HepG2 (cell line): ENCODE results near the gene YPEL4. TPM values are rescaled to one million over a fixed set of nuclear protein-coding genes. Genes with fewer than 3 reads are reported as not detected.
A peak's percentile ranks its signal among the peaks of the same experiment; 100 is the strongest.

Experiments used
- microRNA counts: library from miRNA; unstranded; fragments of <30 nt; microRNA quantifications from one replicate; lab custom pipeline; 2015
- microRNA-seq: library from miRNA; unstranded; fragments of <30 nt; microRNA quantifications from one replicate; pipeline ENCODE4, GENCODE V29; 2020
- polyA plus RNA-seq, 8 experiments: library from polyadenylated mRNA; depleted of rRNA in 3 of 8; stranded (reverse) in 7 of 8; unstranded in 1 of 8; fragments of >200 nt; fragmentation: Illumina TruSeq in 4 of 8; extraction: Trizol in 4 of 8; gene quantifications; 2 replicates each; pipeline versions ENCODE4 v1.2.1 to v1.2.3, GENCODE V29; 2011 to 2016; ENCODE audit warnings: low read depth in 4 of 8, missing spikeins in 1 of 8, mixed read lengths in 1 of 8; ENCODE audit not compliant: insufficient read depth in 1 of 8
- small RNA-seq, 3 experiments: library from RNA; depleted of rRNA; stranded (forward); fragments of <200 nt; gene quantifications; one replicate each; pipeline ENCODE3, GENCODE V24; 2012; ENCODE audit warnings: low read depth in 2 of 3, low replicate concordance in 1 of 3; ENCODE audit not compliant: insufficient read length in 3 of 3, insufficient read depth in 2 of 3
- total RNA-seq, 5 experiments: library from RNA; depleted of rRNA; stranded (reverse); fragments of >200 nt; fragmentation: Illumina TruSeq; extraction: Trizol; gene quantifications; 2 replicates each; pipeline ENCODE4 v1.2.3, GENCODE V29; 2016; ENCODE audit warnings: low read depth in 1 of 5

The YPEL4 gene
- total and polyA plus RNA-seq, 2 of the 13 experiments (the other 11 are each of a cell fraction or from before 2014, with no cell fraction given), result 0.04 TPM; not detected in 1

MicroRNAs encoded within 50 kb of the gene (microRNA counts, 767-probe panel; counts per million panel counts)
- not detected for microRNA hsa-miR-130a-3p (lab: Ali Mortazavi, UCI)

Small RNA genes within 50 kb of the gene (microRNA-seq; reads per million reads assigned to microRNA genes)
- gene MIR130A, result 979 reads per million, percentile 89 among the genes with 10 or more reads in this experiment

Small RNA genes within 50 kb of the gene (small RNA-seq; reads per million reads assigned to genes)
- 99.9 to 10,646 (median 2,221) reads per million in 3 experiments for gene MIR130A

Other genes with a start within 250 kb of the YPEL4 start
- gene SLC43A3, start 222.8 kb downstream of the YPEL4 start, total RNA-seq (2016; rRNA removed; fragmentation: Illumina TruSeq; extraction: Trizol), result not detected in 2 replicates
- 2.6 and 4.2 TPM in 2 replicates for gene SLC43A3, start 222.8 kb downstream of the YPEL4 start, polyA plus RNA-seq (2011; rRNA removed)
- 0.45 and 1.3 TPM in 2 replicates for gene RTN4RL2, start 189.4 kb downstream of the YPEL4 start, total RNA-seq (2016; rRNA removed; fragmentation: Illumina TruSeq; extraction: Trizol)
- gene RTN4RL2, start 189.4 kb downstream of the YPEL4 start, polyA plus RNA-seq (2011; rRNA removed), result 4.3 and 8.4 TPM in 2 replicates
- gene SLC43A1, start 134.2 kb downstream of the YPEL4 start, total RNA-seq (2016; rRNA removed; fragmentation: Illumina TruSeq; extraction: Trizol), result 40.0 and 72.3 TPM in 2 replicates
- 87.6 and 124 TPM in 2 replicates for gene SLC43A1, start 134.2 kb downstream of the YPEL4 start, polyA plus RNA-seq (2011; rRNA removed)
- gene TIMM10, start 119.2 kb downstream of the YPEL4 start, total RNA-seq (2016; rRNA removed; fragmentation: Illumina TruSeq; extraction: Trizol), result 82.2 and 103 TPM in 2 replicates
- gene TIMM10, start 119.2 kb downstream of the YPEL4 start, polyA plus RNA-seq (2011; rRNA removed), result 56.3 and 67.8 TPM in 2 replicates
- not detected in 2 replicates for gene SMTNL1, start 112.3 kb downstream of the YPEL4 start, total RNA-seq (2016; rRNA removed; fragmentation: Illumina TruSeq; extraction: Trizol)
- 0.04 TPM in 1 of 2 replicates, not detected in the other for gene SMTNL1, start 112.3 kb downstream of the YPEL4 start, polyA plus RNA-seq (2011; rRNA removed)
- gene UBE2L6, start 82.2 kb downstream of the YPEL4 start, total RNA-seq (2016; rRNA removed; fragmentation: Illumina TruSeq; extraction: Trizol), result 30.3 and 37.6 TPM in 2 replicates
- 30.4 and 38.3 TPM in 2 replicates for gene UBE2L6, start 82.2 kb downstream of the YPEL4 start, polyA plus RNA-seq (2011; rRNA removed)
- gene SERPING1, start 52.2 kb downstream of the YPEL4 start, total RNA-seq (2016; rRNA removed; fragmentation: Illumina TruSeq; extraction: Trizol), result 1.6 and 2.0 TPM in 2 replicates
- gene SERPING1, start 52.2 kb downstream of the YPEL4 start, polyA plus RNA-seq (2011; rRNA removed), result 10.4 and 23.3 TPM in 2 replicates
- 24.8 and 41.9 TPM in 2 replicates for gene CLP1, start 7.8 kb upstream of the YPEL4 start, total RNA-seq (2016; rRNA removed; fragmentation: Illumina TruSeq; extraction: Trizol)
- gene CLP1, start 7.8 kb upstream of the YPEL4 start, polyA plus RNA-seq (2011; rRNA removed), result 13.3 and 14.6 TPM in 2 replicates
- gene ZDHHC5, start 18.2 kb upstream of the YPEL4 start, total RNA-seq (2016; rRNA removed; fragmentation: Illumina TruSeq; extraction: Trizol), result 20.3 and 26.6 TPM in 2 replicates
- gene ZDHHC5, start 18.2 kb upstream of the YPEL4 start, polyA plus RNA-seq (2011; rRNA removed), result 34.0 and 42.4 TPM in 2 replicates
- gene MED19, start 62.3 kb upstream of the YPEL4 start, total RNA-seq (2016; rRNA removed; fragmentation: Illumina TruSeq; extraction: Trizol), result 13.8 and 15.1 TPM in 2 replicates
- 12.8 and 12.9 TPM in 2 replicates for gene MED19, start 62.3 kb upstream of the YPEL4 start, polyA plus RNA-seq (2011; rRNA removed)
- gene TMX2, start 62.7 kb upstream of the YPEL4 start, total RNA-seq (2016; rRNA removed; fragmentation: Illumina TruSeq; extraction: Trizol), result 67.0 and 129 TPM in 2 replicates
- 73.9 and 84.5 TPM in 2 replicates for gene TMX2, start 62.7 kb upstream of the YPEL4 start, polyA plus RNA-seq (2011; rRNA removed)
- 70.2 and 77.4 TPM in 2 replicates for gene SELENOH, start 91.6 kb upstream of the YPEL4 start, total RNA-seq (2016; rRNA removed; fragmentation: Illumina TruSeq; extraction: Trizol)
- 22.0 and 27.2 TPM in 2 replicates for gene SELENOH, start 91.6 kb upstream of the YPEL4 start, polyA plus RNA-seq (2011; rRNA removed)
- gene BTBD18, start 101.9 kb upstream of the YPEL4 start, total RNA-seq (2016; rRNA removed; fragmentation: Illumina TruSeq; extraction: Trizol), result not detected in 2 replicates
- not detected in 2 replicates for gene BTBD18, start 101.9 kb upstream of the YPEL4 start, polyA plus RNA-seq (2011; rRNA removed)
- 128 and 184 TPM in 2 replicates for gene CTNND1, start 111.9 kb upstream of the YPEL4 start, total RNA-seq (2016; rRNA removed; fragmentation: Illumina TruSeq; extraction: Trizol)
- gene CTNND1, start 111.9 kb upstream of the YPEL4 start, polyA plus RNA-seq (2011; rRNA removed), result 117 and 136 TPM in 2 replicates